Mesenchymal stem cell (in vitro differentiated cells and primary cell): ENCODE data around the gene KRT5.

Source experiments
- DNase-seq: peaks from one replicate; pipeline ENCODE4 v3.0.0-alpha.2; 2013
- H2AFZ ChIP-seq: one replicate; pipeline ENCODE4 v1.6.1; 2013; ENCODE audit warnings: low read depth, mild to moderate bottlenecking, control low read depth, inconsistent platforms, low read length, moderate library complexity
- H2AK5ac ChIP-seq: 2 replicates; pipeline ENCODE4 v1.6.1; 2013; ENCODE audit warnings: low read length, moderate library complexity, mild to moderate bottlenecking, inconsistent platforms; ENCODE audit not compliant: severe bottlenecking
- H2BK120ac ChIP-seq: one replicate; pipeline ENCODE4 v1.6.1; 2013; ENCODE audit warnings: low read depth, mild to moderate bottlenecking, inconsistent platforms, low read length, moderate library complexity
- H2BK12ac ChIP-seq, 2 experiments: one replicate each; pipeline ENCODE4 v1.6.1; 2013; ENCODE audit warnings: inconsistent platforms in 2 of 2, low read length in 2 of 2, mild to moderate bottlenecking in 2 of 2, moderate library complexity in 2 of 2, control low read depth in 1 of 2
- H2BK15ac ChIP-seq: one replicate; pipeline ENCODE4 v1.6.1; 2013; ENCODE audit warnings: mild to moderate bottlenecking, low read depth, inconsistent platforms; ENCODE audit not compliant: poor library complexity, severe bottlenecking
- H2BK5ac ChIP-seq: 2 replicates; pipeline ENCODE4 v1.6.1; 2013; ENCODE audit warnings: low read depth, mild to moderate bottlenecking, low read length, control low read depth, inconsistent platforms; ENCODE audit not compliant: poor library complexity, severe bottlenecking
- H3K14ac ChIP-seq, 2 experiments: one replicate each; pipeline ENCODE4 v1.6.1; 2013; ENCODE audit warnings: inconsistent platforms in 2 of 2, low read length in 2 of 2, control low read depth in 1 of 2, mild to moderate bottlenecking in 1 of 2, moderate library complexity in 1 of 2
- H3K18ac ChIP-seq, 2 experiments: one replicate each; pipeline ENCODE4 v1.6.1; 2013; ENCODE audit warnings: inconsistent platforms in 2 of 2, low read length in 2 of 2, control low read depth in 1 of 2, low read depth in 1 of 2, mild to moderate bottlenecking in 1 of 2
- H3K23ac ChIP-seq, 2 experiments: one replicate each; pipeline ENCODE4 v1.6.1; 2013; ENCODE audit warnings: inconsistent platforms in 2 of 2, low read length in 2 of 2, mild to moderate bottlenecking in 2 of 2, moderate library complexity in 2 of 2, control low read depth in 1 of 2
- H3K27ac ChIP-seq: 2 replicates; pipeline ENCODE4 v1.5.1; 2013; ENCODE audit warnings: mild to moderate bottlenecking, moderate library complexity, low read length, control low read depth, inconsistent platforms; ENCODE audit not compliant: poor library complexity, severe bottlenecking
- H3K27me3 ChIP-seq, 2 experiments: 2 replicates each; pipeline versions ENCODE4 v1.6.1 to v1.7.0; 2013; ENCODE audit warnings: low read length in 2 of 2, mild to moderate bottlenecking in 2 of 2, moderate library complexity in 2 of 2, control low read depth in 1 of 2, inconsistent platforms in 1 of 2; ENCODE audit not compliant: control insufficient read depth in 1 of 2, insufficient read depth in 1 of 2
- H3K36me3 ChIP-seq, 2 experiments: 2 replicates each; pipeline versions ENCODE4 v1.6.1 to v1.7.0; 2013; ENCODE audit warnings: low read length in 2 of 2, control low read depth in 1 of 2, inconsistent platforms in 1 of 2, low read depth in 1 of 2, mild to moderate bottlenecking in 1 of 2; ENCODE audit not compliant: insufficient read depth in 2 of 2, control insufficient read depth in 1 of 2
- H3K4ac ChIP-seq, 2 experiments: one replicate each; pipeline ENCODE4 v1.6.1; 2013; ENCODE audit warnings: inconsistent platforms in 2 of 2, low read length in 2 of 2, mild to moderate bottlenecking in 2 of 2, moderate library complexity in 2 of 2, control low read depth in 1 of 2, low read depth in 1 of 2
- H3K4me1 ChIP-seq: 2 replicates; pipeline ENCODE4 v1.6.1; 2013; ENCODE audit warnings: low read depth, low read length, control low read depth; ENCODE audit not compliant: control insufficient read depth, insufficient read depth
- H3K4me2 ChIP-seq: 2 replicates; pipeline ENCODE4 v1.6.1; 2013; ENCODE audit warnings: low read length, mild to moderate bottlenecking, inconsistent platforms; ENCODE audit not compliant: poor library complexity, severe bottlenecking
- H3K4me3 ChIP-seq, 2 experiments: 2 replicates each; pipeline versions ENCODE4 v1.5.1 to v1.7.0; 2013; ENCODE audit warnings: low read length in 2 of 2, mild to moderate bottlenecking in 2 of 2, control low read depth in 1 of 2, low read depth in 1 of 2; ENCODE audit not compliant: insufficient read depth in 1 of 2
- H3K79me1 ChIP-seq: replicated peaks from 2 replicates; pipeline ENCODE4 v1.6.1; 2013; ENCODE audit warnings: mild to moderate bottlenecking, control low read depth, low read length, inconsistent platforms; ENCODE audit not compliant: poor library complexity, severe bottlenecking
- H3K9ac ChIP-seq: 2 replicates; pipeline ENCODE4 v1.7.0; 2013; ENCODE audit warnings: mild to moderate bottlenecking, low read length, moderate library complexity
- H3K9me3 ChIP-seq: 2 replicates; pipeline ENCODE4 v1.7.0; 2013; ENCODE audit warnings: mild to moderate bottlenecking, low read length; ENCODE audit not compliant: control insufficient read depth
- H4K8ac ChIP-seq: one replicate; pipeline ENCODE4 v1.6.1; 2013; ENCODE audit warnings: inconsistent platforms, mild to moderate bottlenecking, low read length, moderate library complexity
- H4K91ac ChIP-seq: one replicate; pipeline ENCODE4 v1.6.1; 2013; ENCODE audit warnings: mild to moderate bottlenecking, low read length, inconsistent platforms
- WGBS: methylation state at CpG from one replicate; pipeline ENCODE4 v1.1.7; 2013; ENCODE audit warnings: mixed read lengths; 5-methylcytosine and 5-hydroxymethylcytosine counted together

The KRT5 gene

DNA sequence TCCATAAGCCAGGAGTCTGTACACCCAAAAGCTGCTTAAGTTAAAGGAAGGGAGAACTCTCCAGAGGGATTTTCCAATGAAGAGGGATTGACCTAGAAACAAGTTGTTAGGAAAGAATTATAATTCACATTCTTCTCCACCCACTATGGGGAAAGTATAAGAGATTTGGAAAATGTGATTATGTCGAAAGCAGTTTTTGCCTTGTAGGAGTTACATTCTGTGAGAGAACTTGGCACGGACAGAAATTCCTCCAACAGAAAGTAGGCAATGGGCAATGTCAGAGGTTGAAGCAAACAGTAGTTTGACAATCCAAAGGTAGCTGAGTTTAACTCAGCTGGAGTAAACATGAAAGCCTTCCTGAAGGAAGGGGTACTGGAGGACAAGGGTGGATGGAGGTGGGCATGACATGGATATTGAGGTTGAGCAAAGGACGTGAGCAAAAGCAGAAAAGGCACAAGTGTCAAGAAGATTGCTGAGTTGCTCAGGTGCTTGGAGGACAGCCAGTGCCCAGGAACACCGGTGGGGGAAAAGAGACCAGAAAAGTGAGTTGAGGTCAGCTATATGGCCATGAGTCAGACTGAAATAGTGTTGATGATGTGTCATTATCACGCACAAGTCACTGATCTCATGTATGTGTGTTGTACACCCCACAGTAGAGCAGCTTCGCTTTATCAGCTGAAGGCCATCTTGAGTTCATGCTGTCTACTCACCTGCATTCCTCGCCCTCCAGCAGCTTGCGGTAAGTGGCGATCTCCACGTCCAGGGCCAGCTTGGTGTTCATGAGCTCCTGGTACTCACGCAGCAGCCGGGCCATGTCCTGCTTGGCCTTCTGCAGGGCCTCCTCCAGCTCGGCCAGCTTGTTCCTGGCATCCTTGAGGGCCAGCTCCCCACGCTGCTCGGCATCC, 4.0 kb downstream of the KRT5 start:
- Histone ChIP-seq H3K79me1 (no peaks in the 10 kb centered on the region), H3K4me2 (no peak overlapping the region), H4K91ac (no peak overlapping the region), H2BK5ac (no peak overlapping the region), H3K27me3 (peaks cover 4 to 61% of the 10 kb centered on the region in 2 experiments), H2AK5ac (no peak overlapping the region), H2AFZ (no peak overlapping the region), H3K4ac (no peak overlapping the region), H3K9me3 (no peaks in the 10 kb centered on the region), H3K18ac (no peak overlapping the region), H2BK120ac (no peak overlapping the region), H2BK12ac (no peak overlapping the region), H3K9ac (no peak overlapping the region), H3K27ac (no peak overlapping the region), H3K4me3 (no peak overlapping the region), H3K4me1 (no peaks in the 10 kb centered on the region), H3K23ac (no peak overlapping the region), H4K8ac (no peak overlapping the region), H3K36me3 (no peaks in the 10 kb centered on the region), H2BK15ac (no peak overlapping the region), H3K14ac (no peak overlapping the region)
- 88% methylated on average over 15 of the region's 15 CpGs for WGBS
- DNase-seq: no peak

DNA sequence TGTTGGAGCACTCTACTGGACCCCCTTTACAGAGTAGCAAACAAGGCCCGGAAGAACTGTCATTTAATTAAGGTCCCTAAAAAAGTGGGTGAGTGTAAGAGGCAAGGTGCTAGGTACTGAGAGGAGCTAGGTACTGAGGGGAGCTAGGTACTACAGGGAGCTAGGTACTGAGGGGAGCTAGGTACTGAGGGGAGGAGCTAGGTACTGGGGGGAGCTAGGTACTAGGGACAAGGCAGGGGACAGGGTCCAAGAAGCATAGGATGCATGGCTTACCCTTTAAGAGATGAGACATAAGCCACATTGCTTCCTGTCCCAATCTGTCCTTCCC, 4.9 kb downstream of the KRT5 start:
- no peak for DNase-seq
- no peaks in the 10 kb centered on the region for H3K79me1 ChIP-seq
- no peak overlapping the region for H2BK12ac ChIP-seq
- H2BK15ac ChIP-seq: no peak overlapping the region
- H3K9me3 ChIP-seq: no peaks in the 10 kb centered on the region
- no peak overlapping the region for H4K8ac ChIP-seq
- no peak overlapping the region for H3K4ac ChIP-seq
- H2BK120ac ChIP-seq: no peak overlapping the region
- H4K91ac ChIP-seq: no peak overlapping the region
- no peak overlapping the region for H3K18ac ChIP-seq
- H3K27me3 ChIP-seq: peaks cover 4 to 52% of the 10 kb centered on the region in 2 experiments
- H2AFZ ChIP-seq: no peak overlapping the region
- H3K36me3 ChIP-seq: no peaks in the 10 kb centered on the region
- H2AK5ac ChIP-seq: no peak overlapping the region
- no peak overlapping the region for H2BK5ac ChIP-seq
- no peak overlapping the region for H3K23ac ChIP-seq
- no peak overlapping the region for H3K27ac ChIP-seq
- no peak overlapping the region for H3K9ac ChIP-seq
- no peak overlapping the region for H3K14ac ChIP-seq
- no peaks in the 10 kb centered on the region for H3K4me1 ChIP-seq
- 100% methylated on average over 1 of the region's 1 CpG for WGBS
- no peak overlapping the region for H3K4me2 ChIP-seq
- no peak overlapping the region for H3K4me3 ChIP-seq

DNA sequence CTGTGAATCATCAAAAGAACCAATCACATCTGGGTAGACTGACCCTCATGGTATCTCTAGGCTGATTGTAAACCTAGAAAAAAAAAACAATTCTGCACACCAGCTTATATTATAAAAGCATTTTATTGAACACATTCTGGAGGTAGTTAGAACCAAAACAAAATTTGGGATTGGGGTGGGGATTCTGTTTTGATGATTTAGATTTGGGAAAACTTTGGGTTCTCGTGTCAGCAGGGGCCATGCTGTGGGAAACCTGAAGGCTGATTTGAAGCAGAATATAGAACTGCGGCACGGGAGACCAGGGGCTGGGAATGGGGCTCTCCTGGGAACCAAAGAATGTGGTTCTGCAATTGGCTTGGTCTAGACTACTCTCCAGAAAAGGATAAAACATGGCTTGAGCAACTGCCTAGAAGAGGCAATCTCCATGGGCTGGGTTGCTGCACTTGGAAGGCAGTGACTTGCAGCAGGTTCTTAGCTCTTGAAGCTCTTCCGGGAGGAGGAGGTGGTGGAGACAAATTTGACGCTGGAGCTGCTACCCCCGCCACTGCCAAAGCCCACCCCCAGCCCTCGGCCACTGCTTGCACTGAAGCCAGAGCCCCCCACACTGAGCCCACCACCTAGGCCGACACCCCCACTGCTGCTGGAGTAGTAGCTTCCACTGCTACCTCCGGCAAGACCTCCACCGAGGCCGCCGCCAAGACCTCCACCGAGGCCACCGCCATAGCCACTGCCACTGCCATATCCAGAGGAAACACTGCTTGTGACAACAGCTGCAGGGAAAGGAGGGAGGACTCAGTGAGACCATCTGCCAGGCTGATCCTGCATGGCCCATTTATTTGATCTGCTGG, 5.5 kb downstream of the KRT5 start:
- H3K9ac ChIP-seq: no peak overlapping the region
- no peaks in the 10 kb centered on the region for H3K9me3 ChIP-seq
- H2BK15ac ChIP-seq: no peak overlapping the region
- no peak overlapping the region for H4K8ac ChIP-seq
- H3K36me3 ChIP-seq: no peaks in the 10 kb centered on the region
- H2AK5ac ChIP-seq: no peak overlapping the region
- H3K4me1 ChIP-seq: no peaks in the 10 kb centered on the region
- H4K91ac ChIP-seq: no peak overlapping the region
- no peak overlapping the region for H3K14ac ChIP-seq
- H3K23ac ChIP-seq: no peak overlapping the region
- WGBS: 83% methylated on average over 14 of the region's 14 CpGs
- no peak overlapping the region for H3K27ac ChIP-seq
- no peaks in the 10 kb centered on the region for H3K79me1 ChIP-seq
- H3K4me3 ChIP-seq: no peak overlapping the region
- no peak overlapping the region for H2BK5ac ChIP-seq
- H2BK120ac ChIP-seq: no peak overlapping the region
- no peak overlapping the region for H2BK12ac ChIP-seq
- H3K27me3 ChIP-seq: peaks cover 4 to 48% of the 10 kb centered on the region in 2 experiments
- no peak overlapping the region for H3K18ac ChIP-seq
- no peak for DNase-seq
- no peak overlapping the region for H3K4me2 ChIP-seq
- no peak overlapping the region for H3K4ac ChIP-seq
- H2AFZ ChIP-seq: no peak overlapping the region

DNA sequence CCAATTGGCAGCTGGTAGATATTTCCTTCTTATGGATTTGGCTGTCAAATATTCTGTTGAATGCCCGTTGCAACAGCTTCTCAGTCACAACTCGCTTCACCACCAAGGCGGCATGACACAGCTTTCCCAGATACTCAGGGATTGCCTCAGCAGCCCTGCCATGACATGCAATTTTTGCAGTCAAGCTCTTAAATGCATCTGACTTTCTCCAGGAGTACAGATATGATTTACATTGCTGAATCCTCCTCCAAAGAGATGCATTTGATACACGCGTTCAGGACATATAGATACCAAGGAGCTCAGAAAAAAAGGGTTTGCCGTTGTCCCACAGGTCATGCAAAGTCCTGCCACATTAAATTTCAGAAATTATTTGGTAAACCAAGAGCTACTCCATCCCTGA, 6.5 kb downstream of the KRT5 start:
- no peak overlapping the region for H2BK120ac ChIP-seq
- 82% methylated on average over 6 of the region's 6 CpGs for WGBS

More for the DNA sequence above, 6.5 kb downstream of the KRT5 start:
- Histone ChIP-seq H3K79me1 (no peaks in the 10 kb centered on the region), H3K4me2 (no peak overlapping the region), H3K36me3 (no peaks in the 10 kb centered on the region), H3K14ac (no peak overlapping the region), H3K23ac (no peak overlapping the region), H3K9me3 (no peaks in the 10 kb centered on the region), H3K18ac (no peak overlapping the region), H3K27me3 (peaks cover 4 to 42% of the 10 kb centered on the region in 2 experiments), H2BK15ac (no peak overlapping the region), H3K27ac (no peak overlapping the region), H2AFZ (no peak overlapping the region), H2BK5ac (no peak overlapping the region), H2AK5ac (no peak overlapping the region), H4K8ac (no peak overlapping the region), H2BK12ac (no peak overlapping the region), H3K4me1 (no peaks in the 10 kb centered on the region), H4K91ac (no peak overlapping the region), H3K9ac (no peak overlapping the region), H3K4ac (no peak overlapping the region), H3K4me3 (no peak overlapping the region)
- no peak for DNase-seq
